HCT116 (cell line): ENCODE results near the gene CHCHD4. TPM values are rescaled to one million over a fixed set of nuclear protein-coding genes. Genes with fewer than 3 reads are reported as not detected.
"Not testable (repeated sequence)": the region's sequence is repeated elsewhere in the genome, so short reads cannot be mapped to it uniquely, and the experiment has no call there.

Source experiments
- ATAC-seq: fragments of 200-7000 bp; cut with Tn5 transposase; 2 replicates; pipeline ENCODE4 v1.9.1; 2020; ENCODE audit warnings: mild to moderate bottlenecking, moderate library complexity
- BruUV-seq: library from RNA; stranded (reverse); fragments of 400-500 nt; replicated peaks from 2 replicates; lab custom pipeline; 2021; lab: Mats Ljungman, UMichigan
- CTCF ChIA-PET: fragments of 300-600 bp; sonication (Branson Sonifier 250); formaldehyde crosslinking; loops from one replicate; lab custom pipeline; 2021; ENCODE audit warnings: antibody characterized with exemption; lab: Charles Lee
- POLR2A ChIA-PET: fragments of 300-600, 350-600 bp; sonication (Branson Sonifier 250); formaldehyde crosslinking; loops from one replicate; lab custom pipeline; 2021; ENCODE audit warnings: antibody characterized with exemption; lab: Charles Lee
- RAD21 ChIA-PET, 2 experiments: fragments of 300-600 bp; sonication (Branson Sonifier 250); formaldehyde crosslinking; loops; one replicate each; lab custom pipeline; 2023; ENCODE audit warnings: low total read pairs in 2 of 2; ENCODE audit not compliant: uncharacterized antibody in 2 of 2, unreplicated experiment in 2 of 2, low non-redundant PET in 1 of 2; lab: Charles Lee
- DNase-seq: peaks from one replicate; pipeline ENCODE4 v3.0.0-alpha.2; 2010; ENCODE audit warnings: low read depth, low spot score
- H2AFZ ChIP-seq: fragments of 200-600 bp; shearing (Covaris generic), sonication (generic); 2 replicates; pipeline ENCODE4 v1.6.1; 2017; ENCODE audit warnings: low read depth, mixed run types, mixed read lengths, antibody characterized with exemption, low read length; ENCODE audit not compliant: poor library complexity, severe bottlenecking
- H3K27ac ChIP-seq: 2 replicates; pipeline ENCODE4 v1.5.1; 2012; ENCODE audit warnings: low read depth, low read length
- H3K27me3 ChIP-seq: fragments of 200-600 bp; sonication (generic); 2 replicates; pipeline ENCODE4 v1.6.1; 2016; ENCODE audit warnings: mixed run types, low read length, mixed read lengths; ENCODE audit not compliant: insufficient read depth
- H3K36me3 ChIP-seq, 2 experiments: fragments of 200-500 bp in 1 of 2; fragments of 200-600 bp in 1 of 2; sonication (Bioruptor generic) in 1 of 2; sonication (generic) in 1 of 2; 2 replicates each; pipeline versions ENCODE4 v1.5.1 to v1.6.1; 2014 to 2016; ENCODE audit warnings: low read length in 2 of 2, inconsistent platforms in 1 of 2, mixed read lengths in 1 of 2, mixed run types in 1 of 2; ENCODE audit not compliant: insufficient read depth in 2 of 2, control insufficient read depth in 1 of 2
- H3K4me1 ChIP-seq, 2 experiments: fragments of 200-600 bp in 1 of 2; sonication (generic) in 1 of 2; 2 replicates each; pipeline versions ENCODE4 v1.5.1 to v1.6.1; 2012 to 2017; ENCODE audit warnings: low read length in 2 of 2, inconsistent platforms in 1 of 2, mild to moderate bottlenecking in 1 of 2, mixed read lengths in 1 of 2, mixed run types in 1 of 2, moderate library complexity in 1 of 2; ENCODE audit not compliant: insufficient read depth in 2 of 2, control insufficient read depth in 1 of 2
- H3K4me2 ChIP-seq: fragments of 200-600 bp; sonication (generic); 2 replicates; pipeline ENCODE4 v1.6.1; 2017; ENCODE audit warnings: mixed run types, low read length, mixed read lengths
- H3K4me3 ChIP-seq, 2 experiments: fragments of 200-600 bp in 1 of 2; sonication (generic) in 1 of 2; replicated peaks in 1 of 2; 2 replicates each; pipeline ENCODE4 v1.5.1; 2011 to 2016; ENCODE audit warnings: low read length in 2 of 2, control low read depth in 1 of 2, low read depth in 1 of 2, mild to moderate bottlenecking in 1 of 2, mixed read lengths in 1 of 2, mixed run types in 1 of 2
- H3K79me2 ChIP-seq: fragments of 200-600 bp; sonication (generic); 2 replicates; pipeline ENCODE4 v1.6.1; 2017; ENCODE audit warnings: mild to moderate bottlenecking, mixed run types, low read length, moderate library complexity, mixed read lengths; ENCODE audit not compliant: insufficient read depth
- H3K9ac ChIP-seq: fragments of 200-600 bp; sonication (generic); 2 replicates; pipeline ENCODE4 v1.6.1; 2016; ENCODE audit warnings: low read length, mixed read lengths
- H3K9me2 ChIP-seq: fragments of 200-600 bp; sonication (generic), shearing (Covaris generic); 2 replicates; pipeline ENCODE4 v1.6.1; 2017; ENCODE audit warnings: mixed run types, mild to moderate bottlenecking, moderate library complexity; ENCODE audit not compliant: insufficient read depth
- H3K9me3 ChIP-seq, 2 experiments: fragments of 200-500 bp in 1 of 2; fragments of 200-600 bp in 1 of 2; sonication (Bioruptor generic) in 1 of 2; sonication (generic) in 1 of 2; 2 replicates each; pipeline ENCODE4 v1.6.1; 2014 to 2017; ENCODE audit warnings: low read length in 2 of 2, mixed read lengths in 2 of 2, inconsistent platforms in 1 of 2, low read depth in 1 of 2, mild to moderate bottlenecking in 1 of 2, mixed run types in 1 of 2, moderate library complexity in 1 of 2; ENCODE audit not compliant: control insufficient read depth in 1 of 2, insufficient read depth in 1 of 2
- H4K20me1 ChIP-seq: fragments of 200-600 bp; sonication (generic), shearing (Covaris generic); 2 replicates; pipeline ENCODE4 v1.6.1; 2017; ENCODE audit warnings: mixed run types, mild to moderate bottlenecking, moderate library complexity; ENCODE audit not compliant: insufficient read depth
- YY1 ChIP-seq: IDR thresholded peaks from 2 replicates; pipeline ENCODE4 v1.6.1; 2011; ENCODE audit warnings: low read length, low read depth, moderate library complexity, mild to moderate bottlenecking; ENCODE audit not compliant: insufficient replicate concordance; ENCODE audit errors: extremely low read depth
- intact Hi-C: fragments of 100-400 bp; cut with micrococcal nuclease; formaldehyde crosslinking; loops from 2 replicates; pipeline ENCODE4 v1.10.0; 2022
- total RNA-seq: library from RNA; stranded (reverse); gene quantifications from one replicate; pipeline ENCODE4 v1.2.1, GENCODE V29; 2021; ENCODE audit not compliant: unreplicated experiment

CHCHD4 gene
- total RNA-seq, 1 experiment from 2014 or later = 24.6 TPM

DNA sequence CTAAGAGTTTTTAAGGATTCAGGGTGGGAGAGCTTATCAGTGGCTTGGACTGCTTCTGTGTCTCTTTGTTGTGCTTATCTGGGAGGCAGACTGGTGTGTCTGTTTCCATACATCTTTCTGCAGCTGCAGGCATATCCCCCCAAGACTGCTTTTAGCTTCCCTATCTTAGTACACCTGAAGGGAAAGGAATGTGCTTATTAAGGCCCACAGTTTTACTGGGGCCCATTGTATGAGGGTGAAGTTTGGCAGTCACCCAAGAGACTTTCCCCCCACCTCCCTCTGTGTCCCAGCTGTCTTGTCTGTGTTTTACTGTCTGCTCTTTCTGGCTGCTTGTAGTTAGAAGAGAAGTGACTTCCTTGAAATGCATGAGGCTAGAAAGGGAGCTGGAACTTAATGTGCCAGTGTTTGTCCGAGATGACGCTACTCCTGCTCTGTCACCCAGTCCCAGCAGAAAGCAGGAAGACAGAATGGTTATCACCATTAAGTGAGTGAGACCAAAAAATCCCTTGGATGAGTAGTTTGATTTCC is 3.7 kb downstream of the CHCHD4 start:
- CTCF ChIA-PET, POLR2A ChIA-PET, H3K9me2 ChIP-seq: not testable (repeated sequence)

DNA sequence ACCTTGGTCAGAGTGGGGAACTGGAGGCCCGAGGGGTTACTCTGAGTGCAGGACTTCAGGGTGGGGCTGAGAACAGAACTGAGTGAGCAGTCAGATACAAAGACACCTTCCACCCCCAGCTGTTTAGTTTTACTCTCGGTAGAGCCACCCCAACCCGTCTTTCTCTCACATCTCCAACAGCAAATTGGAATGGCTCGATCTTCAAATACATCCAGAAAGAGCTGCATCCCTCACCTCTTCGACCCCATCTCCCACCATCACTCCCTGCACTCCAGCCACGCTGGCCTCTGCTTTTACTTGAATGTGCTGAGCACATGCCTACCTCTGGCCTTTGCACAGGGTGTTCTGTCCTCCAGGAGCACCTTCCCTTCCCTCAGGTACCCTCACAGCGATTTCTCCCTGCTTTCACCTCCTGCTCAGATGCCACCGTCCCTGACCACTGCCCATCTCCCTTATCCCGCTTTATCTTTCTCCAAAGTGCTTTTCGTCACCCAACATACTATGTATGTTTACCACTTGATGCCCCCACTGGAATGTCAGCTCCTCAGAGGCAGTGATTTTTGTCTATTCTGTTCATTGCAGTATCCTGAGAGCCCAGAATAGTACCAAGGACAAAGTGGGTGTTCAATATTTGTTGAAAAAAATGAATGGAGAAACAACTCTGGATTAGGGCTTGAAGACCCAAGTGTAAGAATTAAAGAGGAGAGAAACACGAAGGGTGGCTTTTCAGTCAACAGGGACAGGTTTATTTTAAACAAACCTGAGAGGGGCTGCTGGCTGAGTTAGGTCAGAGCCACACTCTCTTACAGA is 4.4 kb downstream of the CHCHD4 start:
- Histone ChIP-seq H2AFZ (no peak overlapping the region), H3K79me2 (peaks cover 63% of the 10 kb centered on the region), H3K27me3 (no peaks in the 10 kb centered on the region), H3K27ac (no peak overlapping the region), H3K9me2 (no peaks in the 10 kb centered on the region), H3K9me3 (no peaks in the 10 kb centered on the region), H3K9ac (no peak overlapping the region), H3K4me1 (peaks cover 0 to 9% of the 10 kb centered on the region in 2 experiments; a peak in 1 of 4 replicates), H3K36me3 (peaks cover 9 to 18% of the 10 kb centered on the region in 2 experiments; a peak in 2 of 4 replicates), H3K4me2 (no peak overlapping the region), H4K20me1 (no peaks in the 10 kb centered on the region), H3K4me3 (no peak overlapping the region)
- no peak for ATAC-seq
- intact Hi-C loops = loop anchor here (10.0 kb wide), 1 partner anchor 466 kb away; no protein-coding TSS in a partner anchor
- BruUV-seq = no TSS peak
- DNase-seq = no peak
- no peak for TF ChIP-seq YY1
- CTCF ChIA-PET = no interaction called here
- POLR2A ChIA-PET = no interaction called here
- RAD21 ChIA-PET = no interaction called here

More for the DNA sequence above, 3.7 kb downstream of the CHCHD4 start:
- ATAC-seq, H3K4me2 ChIP-seq, H3K4me3 ChIP-seq, H2AFZ ChIP-seq, H3K9me3 ChIP-seq, H3K27ac ChIP-seq, DNase-seq, BruUV-seq, H4K20me1 ChIP-seq, H3K27me3 ChIP-seq, H3K9ac ChIP-seq, RAD21 ChIA-PET: not testable (repeated sequence)
- Histone ChIP-seq H3K36me3 (peaks cover 3 to 13% of the 10 kb centered on the region in 2 experiments; a peak in 2 of 4 replicates), H3K79me2 (peaks cover 69% of the 10 kb centered on the region), H3K4me1 (peaks cover under 1 to 13% of the 10 kb centered on the region in 2 experiments; a peak in 3 of 4 replicates)
- intact Hi-C loops = loop anchor here (10.0 kb wide), 1 partner anchor 466 kb away; no protein-coding TSS in a partner anchor
